ENCODE data around the gene ELK4. TPM values are rescaled to one million over a fixed set of nuclear protein-coding genes. Genes with fewer than 3 reads are reported as not detected.

Gene ELK4
- total RNA-seq, 1 experiment from 2014 or later = 31.2 TPM

- H3K4ac ChIP-seq (ENCODE audit: low read depth, low read length) = no peak overlapping the region
- H2BK5ac ChIP-seq (ENCODE audit: insufficient read length, low read length) = no peak overlapping the region
- no peak overlapping the region for H2AK5ac ChIP-seq (ENCODE audit: insufficient read length, low read length)
- no peak overlapping the region for H3K4me3 Mint-ChIP-seq
- DNase-seq = no peak
- H3K23me2 ChIP-seq (ENCODE audit: insufficient read length, low read depth, low read length, poor library complexity, severe bottlenecking) = no peaks in the 10 kb centered on the region
- H3K14ac ChIP-seq (ENCODE audit: insufficient read depth, low read length) = no peak overlapping the region
- no peak overlapping the region for H4K91ac ChIP-seq (ENCODE audit: insufficient read length, low read depth, low read length)
- H4K20me1 ChIP-seq (ENCODE audit: control insufficient read depth, insufficient read depth, insufficient read length) = no peaks in the 10 kb centered on the region
- H3K27ac ChIP-seq (ENCODE audit: insufficient read length, low read depth, low read length) = no peak overlapping the region
- H3K79me1 ChIP-seq (ENCODE audit: insufficient read depth, low read depth, low read length, poor library complexity, severe bottlenecking) = no peaks in the 10 kb centered on the region
- H2BK120ac ChIP-seq (ENCODE audit: low read depth, low read length, poor library complexity, severe bottlenecking) = no peak overlapping the region
- no peaks in the 10 kb centered on the region for H3K9me3 ChIP-seq (ENCODE audit: control insufficient read depth, low read depth, low read length)
- no peak overlapping the region for H3K4me2 ChIP-seq (ENCODE audit: insufficient read depth, insufficient read length, low read length)
- H4K5ac ChIP-seq (ENCODE audit: insufficient read length, low read depth, low read length) = no peak overlapping the region
- H2BK15ac ChIP-seq (ENCODE audit: low read depth, low read length) = no peak overlapping the region
- no peak overlapping the region; a peak in 1 of 7 replicates for H3K27ac Mint-ChIP-seq
- H4K8ac ChIP-seq (replicated peaks; ENCODE audit: insufficient read length, low read depth, low read length) = no peak overlapping the region
- H3K23ac ChIP-seq (ENCODE audit: insufficient read length, low read depth, low read length) = no peak overlapping the region
- no peaks in the 10 kb centered on the region for H3K27me3 ChIP-seq (ENCODE audit: insufficient read depth, low read length)
- no peak overlapping the region for H3T11ph ChIP-seq (ENCODE audit: low read length)
- no CpG with 5 or more reads among the region's 1 CpG for WGBS (ENCODE audit: extremely low coverage, insufficient read length, low lambda C conversion rate)
- H2BK12ac ChIP-seq (ENCODE audit: insufficient read length, low read depth, low read length) = no peak overlapping the region
- no peaks in the 10 kb centered on the region for H3K27me3 Mint-ChIP-seq (ENCODE audit: low read depth)
- no peaks in the 10 kb centered on the region for H3K79me2 ChIP-seq (ENCODE audit: insufficient read depth, low read length)
- no peak overlapping the region for H3K56ac ChIP-seq (ENCODE audit: insufficient read length, low read depth, low read length)
- no peaks in the 10 kb centered on the region for H3K9me3 Mint-ChIP-seq
- no peak overlapping the region for H3K18ac ChIP-seq (ENCODE audit: insufficient read length, low read depth, low read length)
- TF ChIP-seq, protein P1, sequence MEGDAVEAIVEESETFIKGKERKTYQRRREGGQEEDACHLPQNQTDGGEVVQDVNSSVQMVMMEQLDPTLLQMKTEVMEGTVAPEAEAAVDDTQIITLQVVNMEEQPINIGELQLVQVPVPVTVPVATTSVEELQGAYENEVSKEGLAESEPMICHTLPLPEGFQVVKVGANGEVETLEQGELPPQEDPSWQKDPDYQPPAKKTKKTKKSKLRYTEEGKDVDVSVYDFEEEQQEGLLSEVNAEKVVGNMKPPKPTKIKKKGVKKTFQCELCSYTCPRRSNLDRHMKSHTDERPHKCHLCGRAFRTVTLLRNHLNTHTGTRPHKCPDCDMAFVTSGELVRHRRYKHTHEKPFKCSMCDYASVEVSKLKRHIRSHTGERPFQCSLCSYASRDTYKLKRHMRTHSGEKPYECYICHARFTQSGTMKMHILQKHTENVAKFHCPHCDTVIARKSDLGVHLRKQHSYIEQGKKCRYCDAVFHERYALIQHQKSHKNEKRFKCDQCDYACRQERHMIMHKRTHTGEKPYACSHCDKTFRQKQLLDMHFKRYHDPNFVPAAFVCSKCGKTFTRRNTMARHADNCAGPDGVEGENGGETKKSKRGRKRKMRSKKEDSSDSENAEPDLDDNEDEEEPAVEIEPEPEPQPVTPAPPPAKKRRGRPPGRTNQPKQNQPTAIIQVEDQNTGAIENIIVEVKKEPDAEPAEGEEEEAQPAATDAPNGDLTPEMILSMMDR (conservative IDR thresholded peaks at IDR 0.05) = no peak
- H2BK20ac ChIP-seq (ENCODE audit: low read depth, low read length, poor library complexity, severe bottlenecking) = no peak overlapping the region
- no peaks in the 10 kb centered on the region for H3K4me1 Mint-ChIP-seq
- no peaks in the 10 kb centered on the region for H3K4me1 ChIP-seq (ENCODE audit: insufficient read depth, low read length)
- H3K36me3 Mint-ChIP-seq (ENCODE audit: insufficient read depth in 1 of 3, low read depth in 3 of 3) = peaks cover 26 to 66% (median 59%) of the 10 kb centered on the region in 3 experiments; a peak in 6 of 7 replicates
- H2AFZ ChIP-seq (ENCODE audit: low read length) = no peak overlapping the region
- H3K9ac ChIP-seq (ENCODE audit: extremely low read depth, insufficient read length, low read length) = no peak overlapping the region
These were observed 19.3 kb downstream of the ELK4 start for GRCh38 chr1:205612556-205612955.
